KG1 (cell line): ENCODE measurements around the gene SLC7A14.

Source experiments
- DNase-seq: peaks from one replicate; lab custom pipeline; 2025; lab: John Stamatoyannopoulos, UW

Gene SLC7A14

DNA sequence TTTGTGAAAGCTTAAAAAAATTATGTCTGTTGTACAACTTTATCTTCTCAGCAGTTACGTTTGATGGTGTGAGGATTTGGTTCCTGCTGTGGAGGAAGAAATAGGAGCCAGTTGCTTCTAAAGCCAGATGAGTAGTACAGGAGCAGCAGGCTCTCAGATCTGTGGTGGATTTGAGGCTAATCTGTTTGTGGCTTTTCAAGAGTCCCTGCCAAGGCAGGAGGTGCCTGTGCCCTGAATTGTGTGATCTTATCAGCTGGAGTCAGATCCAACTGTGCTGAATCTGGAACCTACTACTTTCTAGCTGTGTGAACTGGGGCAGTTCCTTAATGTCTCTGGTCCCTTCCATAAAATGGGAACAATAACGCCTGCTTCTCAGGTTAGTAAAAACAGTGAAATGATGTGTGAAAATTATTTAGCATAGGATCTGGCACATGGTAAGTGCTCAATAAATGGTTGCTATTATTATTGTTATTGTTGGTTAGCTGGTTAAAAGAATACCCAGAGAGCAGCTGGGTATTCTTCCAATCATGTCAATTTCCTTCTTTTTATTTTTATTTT, 159.6 kb downstream of the SLC7A14 start:
- no peak for DNase-seq

DNA sequence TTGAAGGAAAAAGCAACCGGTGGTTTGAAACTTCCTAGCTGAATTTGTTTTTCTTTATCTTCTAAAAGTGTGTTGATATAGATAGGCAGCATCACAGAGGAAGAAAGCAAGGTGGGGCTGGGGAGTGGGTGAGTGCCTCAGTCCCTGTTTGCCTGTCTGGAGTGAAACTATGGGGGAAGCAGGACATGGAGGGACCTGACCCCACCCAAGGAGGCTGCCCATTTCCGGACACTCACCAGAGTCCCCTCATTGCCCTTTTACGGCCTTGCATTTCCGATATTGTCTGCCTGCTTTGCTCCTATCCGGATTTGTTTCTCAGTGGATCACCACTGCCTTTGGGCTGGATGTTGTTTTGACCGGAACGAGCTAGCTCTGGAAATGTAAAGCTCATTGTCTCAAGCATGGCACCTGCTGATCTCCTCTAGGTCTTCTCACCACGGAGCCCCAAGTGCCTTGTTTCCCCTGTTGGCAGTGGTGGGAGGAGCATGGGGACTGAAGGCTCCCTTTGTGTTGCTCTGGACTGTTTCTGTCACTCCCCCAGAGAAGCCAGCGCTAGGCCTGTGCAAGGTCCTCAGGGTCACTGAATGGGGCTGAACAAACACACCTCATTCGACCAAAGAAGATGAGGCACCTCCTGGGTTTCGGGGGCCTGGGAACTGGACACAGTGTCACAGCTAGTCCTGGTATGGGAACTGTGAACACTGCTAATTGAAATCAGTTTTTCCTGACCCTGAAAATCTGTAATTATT, 160.2 kb downstream of the SLC7A14 start:
- DNase-seq = no peak

DNA sequence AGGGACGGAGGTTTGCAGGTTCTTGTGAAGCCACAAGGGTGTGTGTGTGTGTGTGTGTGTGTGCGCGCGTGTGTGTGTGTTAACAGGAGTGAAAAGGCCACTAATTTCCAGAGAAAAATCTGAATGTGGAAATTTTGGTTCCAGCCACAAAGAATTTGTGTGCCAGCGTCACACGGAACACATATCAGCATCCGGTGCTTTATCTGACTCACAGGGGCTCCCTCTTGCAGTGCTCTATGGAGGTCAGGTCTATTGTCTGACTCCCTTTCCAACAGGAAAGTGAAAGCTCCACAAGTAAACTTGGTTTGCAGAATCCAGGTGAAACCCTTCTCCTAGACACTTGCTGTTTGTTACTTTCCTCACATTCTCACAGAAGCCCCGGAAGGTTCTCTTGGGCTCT, 161.0 kb downstream of the SLC7A14 start:
- no peak for DNase-seq

DNA sequence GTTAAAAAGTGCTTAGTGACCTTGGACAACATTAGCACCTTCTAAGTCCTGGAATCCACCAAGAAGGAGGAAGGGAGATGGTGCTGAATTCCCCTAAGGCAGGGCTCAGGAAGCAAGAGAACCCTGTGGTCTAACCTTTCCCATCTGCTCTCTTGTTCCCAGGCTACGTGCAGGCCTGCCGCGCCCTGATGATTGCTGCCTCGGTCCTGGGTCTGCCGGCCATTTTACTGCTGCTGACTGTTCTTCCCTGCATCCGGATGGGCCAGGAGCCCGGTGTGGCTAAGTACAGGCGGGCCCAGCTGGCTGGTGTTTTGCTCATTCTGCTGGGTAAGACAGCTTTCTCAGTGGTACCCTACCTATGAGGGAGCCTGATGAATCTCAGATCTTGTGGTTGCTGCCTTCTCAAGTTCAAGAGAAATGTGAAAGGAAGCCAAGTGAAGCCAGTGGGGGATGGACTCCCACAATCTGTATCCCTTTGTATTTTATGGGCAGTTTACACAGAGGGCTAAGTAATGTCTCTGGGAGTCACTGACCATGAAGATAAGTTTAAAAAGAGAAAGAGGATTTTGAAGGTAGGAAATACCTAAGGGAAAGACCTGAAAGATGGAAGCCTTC, 162.8 kb downstream of the SLC7A14 start:
- no peak for DNase-seq

DNA sequence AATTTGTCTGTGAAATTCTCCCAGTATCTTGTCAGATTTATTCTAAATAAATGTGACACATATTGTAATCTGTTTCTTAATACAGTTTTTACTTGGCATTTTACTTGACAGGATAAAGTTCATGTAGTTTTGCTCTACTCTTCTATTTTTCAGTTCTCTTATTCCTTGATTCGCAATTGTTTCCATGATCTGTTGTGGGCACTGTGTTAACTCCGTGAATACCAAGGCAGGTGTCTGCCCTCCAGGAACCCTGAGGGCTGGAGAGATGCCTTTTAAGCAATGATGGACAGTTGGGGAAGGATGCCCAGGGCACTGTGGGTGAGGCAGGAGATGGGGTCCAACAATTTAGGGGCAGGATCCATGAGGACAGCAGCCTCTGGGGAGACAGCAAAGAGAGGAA, 164.1 kb downstream of the SLC7A14 start:
- no peak for DNase-seq

DNA sequence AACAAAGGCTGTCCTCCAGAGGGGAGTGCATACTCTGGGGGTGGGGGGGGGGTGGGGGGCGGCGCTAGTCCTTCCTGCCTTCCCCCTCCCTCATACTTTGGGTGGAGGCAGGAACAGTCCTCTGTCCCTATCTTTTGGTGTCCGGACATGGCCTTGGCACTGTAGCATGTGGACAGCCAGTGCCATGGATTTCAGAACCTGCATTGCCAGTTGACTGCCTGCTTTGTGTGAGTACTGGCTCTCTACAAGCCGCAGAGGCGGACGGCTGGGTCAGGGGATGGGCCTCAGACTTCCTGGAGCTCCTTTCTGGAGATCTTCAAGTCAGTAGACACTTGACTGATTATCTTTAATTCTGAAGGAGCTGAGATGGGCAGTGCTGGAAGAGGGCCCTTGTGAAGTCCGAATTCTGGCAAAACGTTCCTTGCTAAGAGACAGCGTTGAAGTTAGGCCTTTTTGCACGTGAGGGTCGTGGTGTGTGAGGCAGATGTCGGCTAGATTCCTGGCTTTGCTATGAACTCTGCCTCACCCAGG, 164.7 kb downstream of the SLC7A14 start:
- DNase-seq = no peak

DNA sequence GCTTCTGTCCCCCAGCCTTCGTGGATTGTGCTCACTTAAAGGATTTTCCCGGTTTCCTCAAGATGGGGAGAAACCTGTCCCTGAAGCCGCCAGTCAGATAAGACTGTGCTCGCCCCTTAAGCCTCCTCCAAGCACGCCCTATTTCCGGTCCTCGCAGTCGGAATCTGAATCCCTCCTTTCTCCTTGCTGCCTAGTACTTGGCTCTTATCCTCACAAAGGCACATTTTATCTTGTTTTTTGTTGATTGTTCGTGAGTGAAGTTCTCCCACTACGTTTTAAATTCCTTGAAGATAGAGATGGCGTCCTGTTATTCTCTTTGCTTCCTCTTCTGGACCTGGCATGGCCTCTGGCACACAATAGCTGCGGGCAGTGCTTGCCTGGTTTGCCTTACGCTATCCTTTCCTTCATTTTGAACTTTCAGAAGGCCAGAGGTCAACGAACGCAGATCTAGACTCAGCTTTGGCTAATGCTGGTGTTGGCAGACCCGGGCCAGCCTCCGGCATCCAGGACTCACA, 165.5 kb downstream of the SLC7A14 start:
- DNase-seq = no peak

DNA sequence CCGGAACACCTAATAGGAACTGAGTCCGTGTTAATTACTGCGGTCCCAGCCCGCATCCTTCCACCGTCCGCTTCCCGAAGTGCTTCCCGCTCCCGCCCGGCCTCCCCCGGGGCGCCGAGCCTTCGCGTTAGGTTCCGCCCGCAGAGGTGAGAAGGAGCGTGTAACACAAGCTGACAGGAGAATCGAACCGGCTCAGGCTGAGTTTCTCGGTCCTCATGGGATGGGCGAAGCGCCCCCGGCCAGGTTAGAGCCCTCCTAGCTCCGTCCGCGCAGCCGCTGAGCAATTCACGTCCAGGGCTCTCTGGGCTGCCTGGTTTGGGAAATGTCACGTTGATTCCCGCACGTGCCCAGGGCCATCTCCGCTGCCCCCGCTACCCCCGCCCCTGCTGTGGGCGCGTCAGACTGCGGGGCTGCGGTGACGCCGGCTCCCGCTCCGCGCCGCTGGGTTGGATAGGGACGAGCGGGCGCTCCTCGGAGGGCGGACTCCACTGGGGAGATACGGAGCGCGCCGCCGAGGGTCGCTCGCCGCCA, 166.3 kb downstream of the SLC7A14 start:
- no peak for DNase-seq

DNA sequence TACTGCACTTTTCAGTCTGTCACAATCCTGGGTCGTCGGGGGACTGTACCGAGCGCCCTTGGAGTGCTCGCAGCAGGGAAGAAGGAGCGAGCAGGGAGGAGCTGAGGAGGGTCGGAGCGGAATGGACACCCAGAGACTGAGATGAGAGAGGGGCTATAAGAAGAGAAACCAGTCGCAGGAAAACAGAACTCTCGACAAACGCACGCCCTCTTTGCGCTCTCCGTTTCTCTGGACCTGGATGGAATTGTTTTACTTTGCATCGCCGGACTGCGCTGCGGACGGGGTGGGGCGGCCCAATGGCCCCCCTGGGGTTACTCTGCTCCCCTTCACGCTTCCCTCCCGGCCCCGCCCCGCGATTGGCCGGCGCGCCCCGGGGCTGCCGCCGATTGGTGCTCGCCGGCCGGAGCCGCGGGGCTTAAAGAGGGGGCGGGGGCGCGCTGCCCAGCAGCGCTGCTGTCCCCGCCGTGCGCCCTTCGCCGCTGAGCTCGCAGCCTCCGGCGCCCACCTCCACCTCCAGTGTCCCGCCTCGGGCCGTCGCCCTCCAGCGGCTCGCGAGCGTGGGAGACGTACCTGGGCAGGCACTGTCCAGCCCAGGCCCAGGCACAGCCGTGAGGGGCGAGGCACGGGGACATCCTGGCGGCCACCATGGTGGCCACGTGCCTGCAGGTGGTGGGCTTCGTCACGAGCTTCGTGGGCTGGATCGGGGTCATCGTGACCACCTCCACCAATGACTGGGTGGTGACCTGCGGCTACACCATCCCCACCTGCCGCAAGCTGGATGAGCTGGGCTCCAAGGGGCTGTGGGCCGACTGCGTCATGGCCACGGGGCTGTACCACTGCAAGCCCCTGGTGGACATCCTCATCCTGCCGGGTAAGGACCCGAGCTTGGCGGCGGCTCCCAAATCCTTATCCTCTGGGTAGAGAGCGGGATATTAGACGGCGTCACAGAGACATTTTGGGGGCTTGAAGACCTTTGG, 167.2 kb downstream of the SLC7A14 start, which contains the start of gene CLDN11:
TSS of gene CLDN11 (plus strand) at position 447 of the 977 bp plus-strand sequence. CDS start at position 646, 199 bp downstream.
- DNase-seq = no peak

DNA sequence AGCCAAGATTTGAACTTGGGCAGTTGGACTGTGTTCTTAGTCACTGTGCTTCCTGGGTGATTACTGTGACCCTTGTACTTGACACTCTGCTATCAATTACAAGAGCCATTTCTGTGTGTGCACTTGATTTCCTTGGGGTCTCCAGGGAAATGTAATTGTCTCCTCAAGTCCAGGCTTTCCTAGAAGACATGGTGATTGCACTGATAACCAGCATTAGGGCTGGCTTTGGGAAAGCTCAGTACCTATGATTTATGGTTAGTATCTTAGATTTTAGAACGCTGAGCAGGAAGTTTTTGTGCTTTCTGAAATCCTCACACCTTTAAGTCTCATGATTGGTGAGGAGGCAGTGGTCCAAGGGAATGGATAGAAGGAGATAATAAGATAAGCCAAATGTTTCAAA, 168.8 kb downstream of the SLC7A14 start:
- DNase-seq = no peak

DNA sequence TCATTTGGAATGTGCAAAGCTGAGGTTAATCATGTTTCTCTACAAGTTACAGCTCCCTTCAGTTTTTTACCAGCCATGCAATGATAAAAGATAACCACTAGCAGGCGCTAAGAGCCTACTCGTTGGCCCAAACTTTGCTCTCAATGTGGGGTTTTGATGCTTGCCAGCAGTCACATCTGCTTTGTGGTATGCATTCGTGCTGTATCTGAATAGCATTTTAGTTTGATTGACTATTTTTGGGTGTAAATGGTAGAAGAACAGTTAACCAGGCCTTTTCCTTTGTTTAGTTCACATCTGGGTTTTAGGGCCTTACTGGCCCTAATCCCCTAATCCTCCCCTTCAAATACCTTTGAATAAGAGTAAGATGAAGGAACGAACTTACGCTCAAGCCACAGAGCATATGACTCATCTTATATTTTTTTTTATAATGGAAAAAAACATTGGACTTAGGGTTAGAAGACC, 171.6 kb downstream of the SLC7A14 start:
- peak; percentile 40 for DNase-seq

DNA sequence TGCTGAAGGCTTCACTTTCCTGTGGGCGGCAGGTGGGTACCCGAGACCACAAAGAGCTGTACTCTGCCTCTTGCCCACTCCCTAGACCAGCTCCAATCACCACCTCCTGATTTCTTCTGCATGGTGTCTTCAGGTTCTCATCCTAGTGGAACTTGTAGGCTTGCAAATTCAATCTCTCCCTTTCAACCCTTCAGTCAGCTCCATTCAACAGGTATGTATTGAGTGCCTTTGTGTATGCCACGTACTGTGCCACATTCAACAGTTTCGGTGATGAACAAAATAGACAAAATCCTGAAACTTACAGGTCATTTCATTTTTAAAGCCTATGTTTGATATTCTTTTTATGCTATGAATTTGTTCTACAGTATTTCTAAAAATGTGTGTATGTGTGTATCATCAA, 172.6 kb downstream of the SLC7A14 start:
- DNase-seq = no peak

DNA sequence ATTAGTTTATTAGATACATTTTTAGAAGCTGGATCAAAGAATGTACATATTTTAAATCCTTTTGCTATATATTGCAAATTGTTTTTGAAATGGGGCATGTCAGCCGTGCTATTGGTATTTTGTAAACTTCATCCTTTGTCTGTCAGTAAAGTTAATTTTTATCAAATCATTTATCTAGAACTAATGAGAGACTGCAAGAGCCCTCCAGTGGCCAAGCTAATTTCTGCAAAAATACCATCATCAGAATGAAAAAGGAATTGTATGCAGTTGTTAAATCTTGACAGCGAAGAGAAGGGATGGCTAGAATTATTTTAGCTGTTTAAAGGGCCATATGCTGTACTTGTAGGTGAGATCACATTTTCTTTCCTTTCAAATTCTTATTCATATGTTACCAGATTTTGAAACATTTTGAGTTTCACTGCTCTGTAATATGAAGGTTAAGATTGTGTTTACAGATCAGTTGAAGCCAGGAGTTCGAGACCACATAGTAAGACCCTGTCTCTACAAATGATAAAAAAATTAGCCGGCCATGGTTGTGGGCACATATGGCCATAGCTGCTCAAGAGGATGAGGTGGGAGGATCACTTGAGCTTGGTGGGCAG, 175.3 kb downstream of the SLC7A14 start:
- DNase-seq = no peak
